BE2C (cell line): ENCODE data around the gene TUBA3D.
"Not testable (repeated sequence)": the region's sequence is repeated elsewhere in the genome, so short reads cannot be mapped to it uniquely, and the experiment has no call there.

Source experiments
- DNase-seq: peaks from one replicate; pipeline ENCODE4 v3.0.0-alpha.2; 2020
- H3K27me3 ChIP-seq: fragments of 250-450 bp; sonication (Bioruptor Pico); 2 replicates; pipeline ENCODE4 v1.5.1; 2020; ENCODE audit warnings: mild to moderate bottlenecking
- H3K36me3 ChIP-seq: fragments of 250-450 bp; sonication (Bioruptor Pico); 2 replicates; pipeline ENCODE4 v1.5.1; 2020; ENCODE audit warnings: mild to moderate bottlenecking
- H3K4me1 ChIP-seq: fragments of 250-450 bp; sonication (Bioruptor Pico); 2 replicates; pipeline ENCODE4 v1.5.1; 2020
- H3K4me3 ChIP-seq: 2 replicates; pipeline ENCODE4 v1.5.1; 2011; ENCODE audit warnings: low read depth, low read length
- H3K9me3 ChIP-seq: fragments of 250-450 bp; sonication (Bioruptor Pico); 2 replicates; pipeline ENCODE4 v1.5.1; 2020

The TUBA3D gene

GRCh38 chr2:131470944-131471343 lies 5.0 kb upstream of the TUBA3D start:
- H3K36me3 ChIP-seq, H3K4me1 ChIP-seq, DNase-seq, H3K4me3 ChIP-seq, H3K9me3 ChIP-seq, H3K27me3 ChIP-seq: not testable (repeated sequence)

- not testable (repeated sequence) for H3K9me3 ChIP-seq, H3K4me3 ChIP-seq, H3K4me1 ChIP-seq, H3K36me3 ChIP-seq, H3K27me3 ChIP-seq
- peak; percentile 16 for DNase-seq
These were observed 4.3 kb upstream of the TUBA3D start for GRCh38 chr2:131471624-131472023.

- not testable (repeated sequence) for H3K9me3 ChIP-seq, DNase-seq, H3K36me3 ChIP-seq, H3K4me3 ChIP-seq, H3K27me3 ChIP-seq, H3K4me1 ChIP-seq
These were observed 2.7 kb upstream of the TUBA3D start for GRCh38 chr2:131473266-131473665.

DNA sequence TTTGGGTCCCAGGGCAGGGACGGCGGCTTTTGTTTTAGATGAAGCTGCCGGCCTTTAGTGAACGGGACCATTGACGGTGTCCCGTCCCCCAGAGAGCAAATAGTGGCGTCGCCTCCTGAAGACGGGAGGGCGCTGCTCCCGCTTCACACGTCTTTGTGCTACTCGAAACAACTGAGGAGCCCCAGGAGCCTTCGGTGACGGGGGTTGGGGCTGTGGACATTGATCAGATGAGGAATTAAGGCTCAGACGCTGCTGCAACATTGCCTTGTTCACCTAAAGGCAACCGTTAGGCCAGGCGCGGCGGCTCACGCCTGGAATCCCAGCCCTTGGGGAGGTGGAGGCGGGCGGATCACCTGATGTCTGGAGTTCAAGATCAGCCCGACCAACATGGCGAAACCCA lies 444 bp downstream of the TUBA3D start:
- not testable (repeated sequence) for H3K36me3 ChIP-seq, DNase-seq, H3K9me3 ChIP-seq, H3K27me3 ChIP-seq, H3K4me3 ChIP-seq, H3K4me1 ChIP-seq

GRCh38 chr2:131477227-131477626 lies 1.3 kb downstream of the TUBA3D start:
- H3K4me3 ChIP-seq, H3K9me3 ChIP-seq, H3K27me3 ChIP-seq, DNase-seq, H3K36me3 ChIP-seq, H3K4me1 ChIP-seq: not testable (repeated sequence)

DNA sequence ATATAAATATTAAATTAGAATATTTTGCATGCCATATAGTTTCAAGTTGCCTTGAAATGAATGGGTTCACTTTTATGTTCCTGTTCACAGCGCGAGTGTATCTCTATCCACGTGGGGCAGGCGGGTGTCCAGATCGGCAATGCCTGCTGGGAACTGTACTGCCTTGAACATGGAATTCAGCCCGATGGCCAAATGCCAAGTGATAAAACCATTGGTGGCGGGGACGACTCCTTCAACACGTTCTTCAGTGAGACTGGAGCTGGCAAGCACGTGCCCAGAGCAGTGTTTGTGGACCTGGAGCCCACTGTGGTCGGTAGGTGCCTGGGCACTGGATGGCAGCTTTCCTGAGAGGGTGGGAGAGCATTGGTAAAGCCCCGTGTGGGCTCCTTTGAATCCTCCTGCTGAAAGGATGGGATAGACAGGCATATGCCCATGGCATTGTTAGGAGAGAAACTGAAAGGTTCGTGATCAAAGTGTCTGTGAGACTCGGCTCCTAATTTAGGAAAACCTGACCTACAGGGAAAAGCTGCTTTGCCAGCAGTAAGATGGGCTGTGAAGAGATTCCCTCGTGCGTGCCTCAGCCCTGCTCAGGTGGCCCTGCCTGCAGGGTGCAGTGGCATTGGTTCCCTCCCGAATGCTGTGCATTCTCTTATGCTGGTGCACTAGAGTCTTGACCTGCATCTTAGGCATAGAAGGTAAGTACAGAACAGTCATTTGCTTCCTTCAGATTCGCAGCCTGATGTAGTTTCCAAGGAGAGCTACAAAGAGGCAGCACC lies 2.3 kb downstream of the TUBA3D start:
- H3K36me3 ChIP-seq, DNase-seq, H3K4me1 ChIP-seq, H3K4me3 ChIP-seq, H3K27me3 ChIP-seq, H3K9me3 ChIP-seq: not testable (repeated sequence)

DNA sequence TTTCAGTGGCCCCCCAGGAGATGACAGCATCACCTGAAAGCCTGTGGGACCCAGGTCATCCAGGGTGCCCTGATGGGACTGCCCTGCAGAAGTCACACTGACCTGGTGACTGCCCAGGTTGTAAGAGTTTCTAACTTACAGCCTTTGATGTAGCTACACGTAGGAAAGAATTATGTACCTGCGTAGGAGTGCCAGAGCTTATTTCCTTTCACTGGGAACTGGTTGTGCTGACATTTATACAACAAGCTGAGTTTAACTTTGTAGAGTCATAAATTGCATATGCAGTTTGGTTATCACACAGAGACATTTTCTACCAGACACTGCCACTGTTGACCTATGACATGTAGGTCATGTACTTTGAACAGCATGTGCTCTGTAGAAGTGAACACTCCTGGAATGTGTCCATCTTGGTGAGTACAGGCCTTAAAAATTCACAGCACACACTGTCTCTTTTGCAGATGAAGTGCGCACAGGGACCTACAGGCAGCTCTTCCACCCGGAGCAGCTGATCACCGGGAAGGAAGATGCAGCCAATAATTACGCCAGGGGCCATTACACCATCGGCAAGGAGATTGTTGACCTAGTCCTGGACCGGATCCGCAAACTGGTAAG lies 3.0 kb downstream of the TUBA3D start:
- not testable (repeated sequence) for H3K4me1 ChIP-seq, H3K36me3 ChIP-seq, DNase-seq, H3K27me3 ChIP-seq, H3K9me3 ChIP-seq, H3K4me3 ChIP-seq

DNA sequence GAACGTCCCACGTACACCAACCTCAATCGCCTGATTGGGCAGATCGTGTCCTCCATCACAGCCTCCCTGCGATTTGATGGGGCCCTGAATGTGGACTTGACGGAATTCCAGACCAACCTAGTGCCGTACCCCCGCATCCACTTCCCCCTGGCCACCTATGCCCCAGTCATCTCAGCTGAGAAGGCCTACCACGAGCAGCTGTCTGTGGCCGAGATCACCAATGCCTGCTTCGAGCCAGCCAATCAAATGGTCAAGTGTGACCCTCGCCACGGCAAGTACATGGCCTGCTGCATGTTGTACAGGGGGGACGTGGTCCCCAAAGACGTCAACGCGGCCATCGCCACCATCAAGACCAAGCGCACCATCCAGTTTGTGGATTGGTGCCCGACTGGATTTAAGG lies 4.4 kb downstream of the TUBA3D start:
- not testable (repeated sequence) for H3K27me3 ChIP-seq, H3K4me1 ChIP-seq, DNase-seq, H3K9me3 ChIP-seq, H3K4me3 ChIP-seq, H3K36me3 ChIP-seq

DNA sequence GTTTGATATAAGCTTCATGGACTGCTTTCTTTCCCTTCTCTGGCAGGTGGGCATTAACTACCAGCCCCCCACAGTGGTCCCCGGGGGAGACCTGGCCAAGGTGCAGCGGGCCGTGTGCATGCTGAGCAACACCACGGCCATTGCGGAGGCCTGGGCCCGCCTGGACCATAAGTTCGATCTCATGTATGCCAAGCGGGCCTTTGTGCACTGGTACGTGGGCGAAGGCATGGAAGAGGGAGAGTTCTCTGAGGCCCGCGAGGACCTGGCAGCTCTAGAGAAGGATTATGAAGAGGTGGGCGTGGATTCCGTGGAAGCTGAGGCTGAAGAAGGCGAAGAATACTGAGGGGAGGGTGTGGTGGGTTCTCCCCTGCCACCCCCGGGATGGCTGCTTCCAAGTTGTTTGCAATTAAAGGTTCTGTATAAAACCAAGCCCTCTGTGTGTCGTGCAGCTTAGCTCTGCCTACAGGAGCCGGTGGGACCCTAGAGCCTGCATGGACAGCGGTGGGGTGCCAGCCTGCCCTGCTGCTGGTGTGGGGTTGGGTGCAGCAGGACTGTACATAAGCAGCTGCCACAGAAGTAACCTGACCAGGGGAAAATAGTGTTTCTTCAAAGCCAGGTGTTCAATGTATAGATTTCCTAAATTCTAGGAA lies 6.7 kb downstream of the TUBA3D start:
- H3K36me3 ChIP-seq, H3K9me3 ChIP-seq, H3K4me1 ChIP-seq, H3K4me3 ChIP-seq, DNase-seq, H3K27me3 ChIP-seq: not testable (repeated sequence)

DNA sequence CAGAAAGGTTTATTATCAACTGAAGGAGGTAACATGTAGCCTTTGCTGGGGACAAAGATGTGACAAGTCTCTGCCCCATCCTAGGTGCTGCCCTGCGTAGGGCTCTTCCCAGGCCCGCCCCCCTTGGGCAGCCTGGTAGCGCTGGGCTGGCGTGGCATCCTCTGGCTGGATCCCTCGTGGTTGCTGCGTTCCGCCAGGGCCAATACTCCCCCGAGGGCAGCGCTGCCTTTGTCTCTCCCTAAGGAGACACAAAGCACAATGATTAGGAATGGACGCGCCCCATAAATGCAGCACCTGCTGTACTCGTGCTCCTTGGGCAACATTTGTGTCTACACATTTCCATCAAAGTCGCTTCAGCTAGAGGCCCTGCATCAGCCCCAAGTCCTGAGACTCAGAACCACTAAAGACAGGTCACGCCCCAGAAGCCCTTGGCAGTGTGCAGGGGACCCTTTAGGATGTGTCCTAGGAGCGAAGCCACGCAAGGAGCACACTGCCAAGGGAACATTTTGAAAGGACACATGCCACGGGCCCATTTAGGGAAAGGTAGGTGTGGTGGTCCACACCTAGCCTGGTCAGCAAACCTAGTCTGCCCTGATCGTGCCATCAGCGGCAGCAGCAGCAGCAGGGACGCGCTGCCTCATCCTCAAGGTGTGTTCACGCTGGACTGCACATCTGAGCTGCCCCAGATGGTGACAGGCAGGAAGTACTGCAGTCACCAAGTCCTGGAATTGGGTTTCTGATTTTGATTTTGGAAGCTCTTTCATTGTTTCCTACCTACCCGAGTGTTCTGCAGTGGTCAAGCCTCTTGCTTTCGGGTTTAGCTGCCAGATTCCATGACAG lies 8.3 kb downstream of the TUBA3D start:
- not testable (repeated sequence) for H3K27me3 ChIP-seq, H3K36me3 ChIP-seq, H3K9me3 ChIP-seq, H3K4me1 ChIP-seq, DNase-seq, H3K4me3 ChIP-seq

- H3K36me3 ChIP-seq, DNase-seq, H3K4me1 ChIP-seq, H3K9me3 ChIP-seq, H3K4me3 ChIP-seq, H3K27me3 ChIP-seq: not testable (repeated sequence)
These were observed 9.1 kb downstream of the TUBA3D start for GRCh38 chr2:131484906-131485460.

- not testable (repeated sequence) for DNase-seq, H3K4me3 ChIP-seq, H3K9me3 ChIP-seq, H3K36me3 ChIP-seq, H3K4me1 ChIP-seq, H3K27me3 ChIP-seq
These were observed 10.4 kb downstream of the TUBA3D start for GRCh38 chr2:131486201-131486902.
